Upper lobe of left lung (tissue), 6 donors: ENCODE measurements around the gene GPR150. TPM values are rescaled to one million over a fixed set of nuclear protein-coding genes. Genes with fewer than 3 reads are reported as not detected.
A peak's percentile ranks its signal among the peaks of the same experiment; 100 is the strongest.

Experiments used
- ATAC-seq, 2 donors: fragments of 200-7000 bp; cut with Tn5 transposase; one replicate each; pipeline ENCODE4 v1.9.1; 2022; ENCODE audit warnings: mild to moderate bottlenecking in 2 of 2, moderate library complexity in 2 of 2; ENCODE audit not compliant: low FRiP score in 2 of 2
- DNase-seq, 2 donors: peaks; one replicate each; pipeline ENCODE4 v3.0.0-alpha.2; 2019 to 2020
- H3K27ac ChIP-seq, 4 donors: fragments of 200-600 bp; sonication (generic); one replicate each; pipeline ENCODE4 v1.5.1; 2016 to 2019
- H3K27me3 ChIP-seq, 4 donors: fragments of 200-600 bp; sonication (generic); one replicate each; pipeline ENCODE4 v1.5.1; 2017 to 2019
- H3K36me3 ChIP-seq, 4 donors: fragments of 200-600 bp; sonication (generic); one replicate each; pipeline ENCODE4 v1.5.1; 2016 to 2019
- H3K4me1 ChIP-seq, 4 donors: fragments of 200-600 bp; sonication (generic); one replicate each; pipeline ENCODE4 v1.5.1; 2018 to 2019
- H3K4me3 ChIP-seq, 4 donors: fragments of 200-600 bp; sonication (generic); one replicate each; pipeline ENCODE4 v1.5.1; 2017 to 2019; ENCODE audit warnings: mild to moderate bottlenecking in 2 of 4, moderate library complexity in 1 of 4
- H3K9me3 ChIP-seq, 4 donors: fragments of 200-600 bp; sonication (generic); one replicate each; pipeline ENCODE4 v1.5.1; 2018 to 2019
- CTCF ChIP-seq, 6 experiments: fragments of 450-650 bp in 4 of 6; fragments of 200-600 bp in 2 of 6; sonication (generic) in 2 of 6; IDR thresholded peaks; one replicate each; pipeline ENCODE4 v1.5.1; 2016 to 2019; ENCODE audit warnings: antibody characterized with exemption in 6 of 6
- EP300 ChIP-seq, 4 donors: sonication (generic); formaldehyde crosslinking; IDR thresholded peaks; one replicate each; pipeline ENCODE4 v1.5.1; 2017; ENCODE audit warnings: antibody characterized with exemption in 4 of 4, control low read depth in 2 of 4
- POLR2A ChIP-seq, 4 donors: fragments of 450-650 bp; IDR thresholded peaks; one replicate each; pipeline ENCODE4 v1.5.1; 2016 to 2017; ENCODE audit warnings: antibody characterized with exemption in 4 of 4, mild to moderate bottlenecking in 2 of 4
- POLR2AphosphoS5 ChIP-seq, 2 donors: sonication (generic); formaldehyde crosslinking; IDR thresholded peaks; one replicate each; pipeline ENCODE4 v1.5.1; 2017; ENCODE audit warnings: antibody characterized with exemption in 2 of 2
- WGBS, 2 donors: methylation state at CpG; one replicate each; pipeline ENCODE4 v1.1.5; 2017 to 2018; 5-methylcytosine and 5-hydroxymethylcytosine counted together
- total RNA-seq, 6 donors: library from RNA; depleted of rRNA in 4 of 6; stranded (reverse); fragments of >200 nt in 4 of 6; gene quantifications; one replicate each; pipeline versions ENCODE4 v1.1.0 to v1.2.1, GENCODE V29; 2016 to 2021
- donor health status: DM: no; HTN: no; CAD: no; lungs with moderate emphysema.
- donor health status: DM: no; HTN: yes; CAD: no; lungs with severe emphysema.

GPR150 gene
- total RNA-seq, 6 donors from 2014 or later, result 0.30 to 2.0 (median 0.74) TPM; not detected in 3

DNA sequence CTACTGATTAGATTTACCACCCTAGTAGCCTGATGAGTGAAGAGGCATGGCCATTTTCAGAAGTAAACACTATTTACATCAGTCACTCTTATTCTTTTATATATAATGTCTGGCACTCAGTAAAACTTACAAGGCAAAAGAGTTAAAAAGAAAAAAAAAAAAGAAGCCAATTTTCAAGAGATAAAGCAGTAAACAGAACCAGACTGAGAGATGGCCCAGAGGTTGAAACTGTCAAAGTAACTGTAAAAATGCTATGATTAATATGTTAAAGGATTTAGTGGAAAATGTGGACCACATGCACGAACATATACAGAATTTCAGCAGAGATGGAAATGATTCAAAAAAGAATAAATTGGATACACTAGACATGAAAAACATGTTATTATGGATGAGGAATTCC, 6.4 kb upstream of the GPR150 start:
- DNase-seq (no peak), ATAC-seq (no peak)
- H3K4me1 ChIP-seq, result no peaks in the 10 kb centered on the region
- TF ChIP-seq CTCF (IDR thresholded peaks at IDR 0.05), result no peak
- TF ChIP-seq POLR2AphosphoS5 (IDR thresholded peaks at IDR 0.05), result no peak
- no peak for TF ChIP-seq EP300 (IDR thresholded peaks at IDR 0.05)
- no peak for TF ChIP-seq POLR2A (IDR thresholded peaks at IDR 0.05)
- WGBS, 2 donors, result 94 to 100% methylated on average over 1 of the region's 1 CpG
- peaks cover 0 to 7% (median 0%) of the 10 kb centered on the region in 4 donors for H3K9me3 ChIP-seq
- no peaks in the 10 kb centered on the region for H3K36me3 ChIP-seq
- H3K27me3 ChIP-seq, result no peaks in the 10 kb centered on the region
- H3K27ac ChIP-seq, result no peak overlapping the region
- H3K4me3 ChIP-seq, result no peak overlapping the region

- TF ChIP-seq EP300 (IDR thresholded peaks at IDR 0.05) (no peak), POLR2AphosphoS5 (IDR thresholded peaks at IDR 0.05) (no peak)
- Histone ChIP-seq H3K4me1 (peaks cover 8 to 10% (median 9%) of the 10 kb centered on the region in 4 donors), H3K9me3 (peaks cover 0 to 7% (median 0%) of the 10 kb centered on the region in 4 donors), H3K27ac (no peak overlapping the region), H3K36me3 (no peaks in the 10 kb centered on the region), H3K27me3 (no peaks in the 10 kb centered on the region), H3K4me3 (no peak overlapping the region)
- no peak for ATAC-seq
- 80 to 93% methylated on average over 1 of the region's 1 CpG for WGBS, 2 donors
- no peak for DNase-seq
Observed at GRCh38 chr5:95615164-95615467, 4.8 kb upstream of the GPR150 start.

DNA sequence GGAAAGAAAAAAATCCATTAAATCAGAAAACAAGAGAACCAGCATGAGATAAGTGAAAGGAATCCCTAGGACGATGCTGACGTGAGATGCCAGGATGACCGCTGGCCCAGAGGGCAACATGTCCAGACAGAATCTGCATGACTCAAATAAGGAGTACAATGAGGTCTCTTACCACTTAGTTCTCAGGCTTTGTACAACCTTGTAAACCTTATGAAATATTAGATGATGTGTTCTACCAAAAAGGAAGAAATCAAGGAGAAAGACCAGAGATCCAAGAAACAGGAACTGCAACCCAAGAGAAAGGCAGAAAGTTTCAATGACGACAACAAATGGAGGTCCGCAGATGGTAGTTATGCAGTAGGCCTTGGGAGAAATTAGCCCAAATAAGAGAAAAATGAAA, 2.8 kb upstream of the GPR150 start:
- Histone ChIP-seq H3K4me3 (no peak overlapping the region), H3K27me3 (no peaks in the 10 kb centered on the region), H3K4me1 (peaks cover 14 to 28% (median 22%) of the 10 kb centered on the region in 4 donors), H3K36me3 (no peaks in the 10 kb centered on the region), H3K27ac (no peak overlapping the region), H3K9me3 (peaks cover 0 to 7% (median 0%) of the 10 kb centered on the region in 4 donors)
- no peak for ATAC-seq
- TF ChIP-seq CTCF (IDR thresholded peaks at IDR 0.05), result no peak
- TF ChIP-seq POLR2AphosphoS5 (IDR thresholded peaks at IDR 0.05), result no peak
- TF ChIP-seq EP300 (IDR thresholded peaks at IDR 0.05), result no peak
- TF ChIP-seq POLR2A (IDR thresholded peaks at IDR 0.05), result no peak
- DNase-seq, result no peak
- 75 to 90% methylated on average over 5 of the region's 5 CpGs for WGBS, 2 donors

GRCh38 chr5:95619096-95619495, 791 bp upstream of the GPR150 start:
- Histone ChIP-seq H3K27ac (no peak overlapping the region), H3K9me3 (no peaks in the 10 kb centered on the region), H3K36me3 (no peaks in the 10 kb centered on the region), H3K4me3 (peak overlapping the region in 1 of 4 donors; percentile 59), H3K4me1 (peaks cover 18 to 32% (median 22%) of the 10 kb centered on the region in 4 donors), H3K27me3 (no peaks in the 10 kb centered on the region)
- TF ChIP-seq POLR2AphosphoS5 (IDR thresholded peaks at IDR 0.05) (no peak), CTCF (IDR thresholded peaks at IDR 0.05) (no peak), EP300 (IDR thresholded peaks at IDR 0.05) (no peak), POLR2A (IDR thresholded peaks at IDR 0.05) (no peak)
- no peak for DNase-seq
- WGBS, 2 donors, result 86% methylated on average over 4 of the region's 4 CpGs
- ATAC-seq, result no peak

GRCh38 chr5:95619514-95620029, 315 bp upstream of the GPR150 start:
- Histone ChIP-seq H3K4me3 (peak overlapping the region; percentile 48 to 64 (median 57)), H3K36me3 (no peaks in the 10 kb centered on the region), H3K4me1 (peaks cover 18 to 32% (median 22%) of the 10 kb centered on the region in 4 donors), H3K27me3 (no peaks in the 10 kb centered on the region), H3K27ac (peak overlapping the region in 1 of 4 donors; percentile 66), H3K9me3 (no peaks in the 10 kb centered on the region)
- TF ChIP-seq EP300 (IDR thresholded peaks at IDR 0.05) (no peak), POLR2AphosphoS5 (IDR thresholded peaks at IDR 0.05) (no peak), CTCF (IDR thresholded peaks at IDR 0.05) (no peak), POLR2A (IDR thresholded peaks at IDR 0.05) (no peak)
- peak in 1 of 2 donors; percentile 17 for ATAC-seq
- 11 to 13% methylated on average over 19 of the region's 19 CpGs for WGBS, 2 donors
- no peak for DNase-seq
